PC-3 (cell line): ENCODE measurements around the gene KLK14. TPM values are rescaled to one million over a fixed set of nuclear protein-coding genes. Genes with fewer than 3 reads are reported as not detected.
A peak's percentile ranks its signal among the peaks of the same experiment; 100 is the strongest.

Experiments used
- ATAC-seq: fragments of 200-7000 bp; cut with Tn5 transposase; 2 replicates; pipeline ENCODE4 v1.9.1; 2020; ENCODE audit warnings: mild to moderate bottlenecking, moderate library complexity
- BruUV-seq: library from RNA; stranded (reverse); fragments of 400-500 nt; replicated peaks from 2 replicates; lab custom pipeline; 2021; lab: Mats Ljungman, UMichigan
- CTCF ChIA-PET: fragments of 300-600 bp; sonication (Branson Sonifier 250); formaldehyde crosslinking; loops from one replicate; lab custom pipeline; 2022; ENCODE audit warnings: antibody characterized with exemption; lab: Charles Lee
- POLR2A ChIA-PET: fragments of 300-600 bp; sonication (Branson Sonifier 250); formaldehyde crosslinking; loops from one replicate; lab custom pipeline; 2022; ENCODE audit warnings: antibody characterized with exemption; ENCODE audit not compliant: unreplicated experiment; lab: Charles Lee
- DNase-seq: peaks from one replicate; pipeline ENCODE4 v3.0.0-alpha.2; 2015
- H2AFZ ChIP-seq: fragments of 300-600 bp; sonication (generic); 2 replicates; pipeline ENCODE4 v1.6.0; 2016; ENCODE audit warnings: antibody characterized with exemption, low read length
- H3F3A ChIP-seq: fragments of 300-600 bp; sonication (generic); one replicate; pipeline ENCODE4 v1.6.0; 2017; ENCODE audit warnings: antibody characterized with exemption, low read length, control low read depth, mild to moderate bottlenecking; ENCODE audit not compliant: unreplicated experiment
- H3K27ac ChIP-seq: fragments of 300-600 bp; sonication (generic); 2 replicates; pipeline ENCODE4 v1.5.1; 2016; ENCODE audit warnings: mild to moderate bottlenecking, low read length
- H3K27me3 ChIP-seq: fragments of 300-600 bp; sonication (generic); 2 replicates; pipeline ENCODE4 v1.6.1; 2016; ENCODE audit warnings: low read length, mixed read lengths
- H3K36me3 ChIP-seq: fragments of 300-600 bp; sonication (generic); 2 replicates; pipeline ENCODE4 v1.6.1; 2016; ENCODE audit warnings: low read depth, mixed run types, low read length, mixed read lengths
- H3K4me1 ChIP-seq: fragments of 300-600 bp; sonication (generic); 2 replicates; pipeline ENCODE4 v1.5.1; 2016; ENCODE audit warnings: low read length; ENCODE audit not compliant: insufficient read depth
- H3K4me2 ChIP-seq: fragments of 300-600 bp; sonication (generic); 2 replicates; pipeline ENCODE4 v1.6.0; 2016; ENCODE audit warnings: low read length
- H3K4me3 ChIP-seq: fragments of 300-600 bp; sonication (generic); 2 replicates; pipeline ENCODE4 v1.5.1; 2016; ENCODE audit warnings: mild to moderate bottlenecking, low read length, mixed read lengths
- H3K79me2 ChIP-seq: fragments of 300-600 bp; sonication (generic); 2 replicates; pipeline ENCODE4 v1.6.1; 2017; ENCODE audit warnings: low read length, mixed read lengths
- H3K9ac ChIP-seq: fragments of 300-600 bp; sonication (generic); 2 replicates; pipeline ENCODE4 v1.6.0; 2016; ENCODE audit warnings: mild to moderate bottlenecking, low read length
- H3K9me2 ChIP-seq: fragments of 300-600 bp; sonication (generic); replicated peaks from 2 replicates; pipeline ENCODE4 v1.6.1; 2016; ENCODE audit warnings: mixed run types, low read length, mixed read lengths
- H3K9me3 ChIP-seq: fragments of 300-600 bp; sonication (generic); 2 replicates; pipeline ENCODE4 v1.6.1; 2016; ENCODE audit warnings: low read length, mixed read lengths
- H4K20me1 ChIP-seq: fragments of 300-600 bp; sonication (generic); 2 replicates; pipeline ENCODE4 v1.6.1; 2016; ENCODE audit warnings: low read length, mixed read lengths
- EZH2 ChIP-seq: fragments of 300-600 bp; sonication (generic); IDR thresholded peaks from one replicate; pipeline ENCODE4 v1.6.1; 2017; ENCODE audit warnings: antibody characterized with exemption, mild to moderate bottlenecking, low read length; ENCODE audit not compliant: unreplicated experiment
- EZH2phosphoT487 ChIP-seq: fragments of 300-600 bp; sonication (generic); IDR thresholded peaks from 2 replicates; pipeline ENCODE4 v1.6.1; 2018; ENCODE audit warnings: mild to moderate bottlenecking, antibody characterized with exemption, low read length, borderline replicate concordance
- intact Hi-C: fragments of 100-400 bp; cut with micrococcal nuclease; formaldehyde crosslinking; loops from 2 replicates; pipeline ENCODE4 v1.9.0; 2023
- total RNA-seq: library from RNA; depleted of rRNA; stranded (reverse); fragments of >200 nt; gene quantifications from 2 replicates; pipeline ENCODE4 v1.2.3, GENCODE V29; 2014
- TF ChIP-seq, protein P1 (sequence below): fragments of 300-600 bp; sonication (generic); conservative IDR thresholded peaks from 2 replicates; pipeline ENCODE4 v1.5.1; 2017; ENCODE audit warnings: antibody characterized with exemption, low read depth, mild to moderate bottlenecking, low read length

Gene KLK14
- total RNA-seq, 1 experiment from 2014 or later = not detected

DNA sequence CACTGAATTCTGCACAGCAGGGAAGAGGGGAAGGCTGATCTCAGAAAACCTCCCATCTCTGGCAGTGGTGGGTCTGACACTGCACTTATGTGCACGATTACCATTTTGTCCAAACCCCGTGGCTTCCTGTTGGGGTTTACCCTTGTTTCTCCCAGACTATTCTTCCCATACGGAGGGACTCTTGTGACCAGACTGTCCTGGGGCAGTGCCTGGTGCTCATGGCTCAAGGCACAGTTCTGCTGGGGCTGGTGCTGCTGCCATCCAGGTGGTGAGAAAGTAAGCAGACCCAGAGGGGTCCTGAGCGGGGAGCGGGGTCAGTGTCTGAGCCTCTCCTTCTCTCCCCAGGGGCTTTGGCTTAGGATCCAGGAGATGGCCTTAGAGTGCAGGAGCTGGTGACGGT lies 36.9 kb upstream of the KLK14 start:
- no peaks in the 10 kb centered on the region for H3K9me2 ChIP-seq
- H2AFZ ChIP-seq = no peak overlapping the region
- intact Hi-C loops = no loop called here
- no peak overlapping the region for H3K4me3 ChIP-seq
- ChIA-PET CTCF (no interaction called here), POLR2A (no interaction called here)
- H3K9ac ChIP-seq = no peak overlapping the region
- peaks cover 38% of the 10 kb centered on the region for H3K27me3 ChIP-seq
- BruUV-seq = no TSS peak
- H3K4me1 ChIP-seq = no peaks in the 10 kb centered on the region
- no peak overlapping the region for H3K27ac ChIP-seq
- DNase-seq (no peak), ATAC-seq (no peak)
- no peaks in the 10 kb centered on the region for H4K20me1 ChIP-seq
- H3K9me3 ChIP-seq = no peaks in the 10 kb centered on the region
- no peaks in the 10 kb centered on the region for H3F3A ChIP-seq
- H3K4me2 ChIP-seq = no peak overlapping the region
- no peaks in the 10 kb centered on the region for H3K36me3 ChIP-seq
- H3K79me2 ChIP-seq = no peaks in the 10 kb centered on the region
- no peak for TF ChIP-seq EZH2phosphoT487
- TF ChIP-seq EZH2 = no peak
- TF ChIP-seq, protein P1, sequence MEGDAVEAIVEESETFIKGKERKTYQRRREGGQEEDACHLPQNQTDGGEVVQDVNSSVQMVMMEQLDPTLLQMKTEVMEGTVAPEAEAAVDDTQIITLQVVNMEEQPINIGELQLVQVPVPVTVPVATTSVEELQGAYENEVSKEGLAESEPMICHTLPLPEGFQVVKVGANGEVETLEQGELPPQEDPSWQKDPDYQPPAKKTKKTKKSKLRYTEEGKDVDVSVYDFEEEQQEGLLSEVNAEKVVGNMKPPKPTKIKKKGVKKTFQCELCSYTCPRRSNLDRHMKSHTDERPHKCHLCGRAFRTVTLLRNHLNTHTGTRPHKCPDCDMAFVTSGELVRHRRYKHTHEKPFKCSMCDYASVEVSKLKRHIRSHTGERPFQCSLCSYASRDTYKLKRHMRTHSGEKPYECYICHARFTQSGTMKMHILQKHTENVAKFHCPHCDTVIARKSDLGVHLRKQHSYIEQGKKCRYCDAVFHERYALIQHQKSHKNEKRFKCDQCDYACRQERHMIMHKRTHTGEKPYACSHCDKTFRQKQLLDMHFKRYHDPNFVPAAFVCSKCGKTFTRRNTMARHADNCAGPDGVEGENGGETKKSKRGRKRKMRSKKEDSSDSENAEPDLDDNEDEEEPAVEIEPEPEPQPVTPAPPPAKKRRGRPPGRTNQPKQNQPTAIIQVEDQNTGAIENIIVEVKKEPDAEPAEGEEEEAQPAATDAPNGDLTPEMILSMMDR = no peak

DNA sequence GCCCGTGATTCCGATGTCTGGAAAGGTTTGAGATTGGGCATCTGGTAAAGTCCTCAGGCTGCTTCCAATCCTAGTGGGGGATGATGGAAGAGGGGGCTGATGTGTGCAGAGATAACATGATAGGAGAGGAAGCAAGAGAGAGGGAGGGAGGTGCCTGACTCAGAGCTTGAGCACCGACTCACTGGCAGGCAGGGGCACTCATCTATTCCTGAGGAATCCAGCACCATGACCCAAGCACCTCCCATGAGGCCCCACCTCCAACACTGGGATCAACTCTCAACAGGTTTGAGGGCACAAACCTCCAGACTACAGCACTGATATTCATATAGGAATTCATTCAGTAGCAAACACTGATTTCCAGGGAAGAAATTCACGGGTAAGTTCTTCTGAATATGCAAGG lies 36.4 kb upstream of the KLK14 start:
- ChIA-PET CTCF (no interaction called here), POLR2A (no interaction called here)
- BruUV-seq = no TSS peak

DNA sequence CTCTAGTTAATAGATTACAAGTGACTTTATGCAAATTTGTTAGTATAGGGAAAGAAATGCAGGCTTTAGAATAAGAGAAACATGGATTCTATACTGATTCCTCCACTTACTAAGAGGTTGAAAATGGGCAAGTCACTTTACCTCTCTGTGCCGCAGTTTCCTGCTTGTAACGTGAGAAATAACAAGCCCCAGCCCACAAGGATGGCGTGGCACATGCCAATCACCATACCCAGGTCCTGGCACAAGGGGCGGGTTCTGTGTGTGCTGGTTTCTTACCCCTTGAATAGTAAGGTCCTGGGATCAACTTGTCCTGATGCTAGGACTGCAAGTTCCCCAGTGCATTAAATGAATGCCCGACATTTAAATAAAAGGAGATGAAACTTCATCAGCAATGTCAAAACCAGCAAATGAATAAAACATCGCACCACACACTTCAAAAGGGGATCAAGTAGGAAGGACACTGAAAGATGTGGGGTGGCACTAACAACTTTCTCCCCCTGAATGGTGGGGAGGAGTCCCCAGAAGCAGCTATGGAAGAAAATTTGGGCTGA lies 34.1 kb upstream of the KLK14 start:
- no peak for ATAC-seq
- no peak overlapping the region for H2AFZ ChIP-seq
- no TSS peak for BruUV-seq
- CTCF ChIA-PET = no interaction called here
- H3K27me3 ChIP-seq = peaks cover 53% of the 10 kb centered on the region
- H3K79me2 ChIP-seq = no peaks in the 10 kb centered on the region
- TF ChIP-seq, protein P1 = no peak
- peak; percentile 29 for TF ChIP-seq EZH2
- H3K9ac ChIP-seq = no peak overlapping the region
- H4K20me1 ChIP-seq = no peaks in the 10 kb centered on the region
- POLR2A ChIA-PET = interaction anchor here (0.7 kb wide), 1 partner anchor 9 kb away, joined by 4 read pairs; the partner anchor contains the start of gene CTU1
- intact Hi-C loops = no loop called here
- H3K4me2 ChIP-seq = no peak overlapping the region
- H3K27ac ChIP-seq = no peak overlapping the region
- H3K9me2 ChIP-seq = no peaks in the 10 kb centered on the region
- no peaks in the 10 kb centered on the region for H3K4me1 ChIP-seq
- DNase-seq = no peak
- no peaks in the 10 kb centered on the region for H3F3A ChIP-seq
- H3K36me3 ChIP-seq = no peaks in the 10 kb centered on the region
- no peaks in the 10 kb centered on the region for H3K9me3 ChIP-seq
- no peak overlapping the region for H3K4me3 ChIP-seq

More for the DNA sequence above, 36.4 kb upstream of the KLK14 start:
- Histone ChIP-seq H3K9ac (no peak overlapping the region), H3K27ac (no peak overlapping the region), H3K79me2 (no peaks in the 10 kb centered on the region), H3K9me3 (no peaks in the 10 kb centered on the region), H3F3A (no peaks in the 10 kb centered on the region), H3K36me3 (no peaks in the 10 kb centered on the region), H3K27me3 (peaks cover 40% of the 10 kb centered on the region), H2AFZ (no peak overlapping the region), H4K20me1 (no peaks in the 10 kb centered on the region), H3K9me2 (no peaks in the 10 kb centered on the region), H3K4me1 (no peaks in the 10 kb centered on the region), H3K4me2 (no peak overlapping the region), H3K4me3 (no peak overlapping the region)
- peak; percentile 24 for DNase-seq
- TF ChIP-seq EZH2phosphoT487 (no peak), EZH2 (no peak)
- TF ChIP-seq, protein P1 = no peak
- intact Hi-C loops = no loop called here
- ATAC-seq = no peak
